Measurements from ENCODE around the gene RUBCN. TPM values are rescaled to one million over a fixed set of nuclear protein-coding genes. Genes with fewer than 3 reads are reported as not detected.

RUBCN gene
- total and polyA plus RNA-seq, 10 of the 15 experiments (the other 5 are each of a cell fraction or from before 2014, with no cell fraction given): 15.5 to 79.9 (median 40.4) TPM

GRCh38 chr3:197749601-197750395, 13.1 kb upstream of the RUBCN start, which contains the start of gene FYTTD1 (continued):
- no peak; the same call in 1 of the 2 replicates for TF ChIP-seq RBBP5 (conservative IDR thresholded peaks at IDR 0.05)

GRCh38 chr3:197749315-197749600, 12.6 kb upstream of the RUBCN start:
- FAIRE-seq: peak; percentile 44
- TF ChIP-seq MYC (IDR thresholded peaks at IDR 0.05; ENCODE audit: insufficient read depth, insufficient read length, insufficient replicate concordance, low read length, severe bottlenecking) (peak; percentile 13), BMI1 (IDR thresholded peaks at IDR 0.05; ENCODE audit: borderline replicate concordance) (no peak), NFYA (IDR thresholded peaks at IDR 0.05; ENCODE audit: borderline replicate concordance, low read depth, low read length) (no peak), BCL3 (IDR thresholded peaks at IDR 0.05; ENCODE audit: borderline replicate concordance, insufficient read depth, low read depth, low read length, poor library complexity, severe bottlenecking) (no peak), TCF7 (IDR thresholded peaks at IDR 0.05; ENCODE audit: borderline replicate concordance) (no peak), POU2F2 (IDR thresholded peaks at IDR 0.05; ENCODE audit: borderline replicate concordance, low read depth, low read length) (no peak), IKZF2 (IDR thresholded peaks at IDR 0.05) (0 out of 4 replicates have a peak, but pooled peaks of 1 of the 2 experiments have one; percentile 44), ZNF384 (IDR thresholded peaks at IDR 0.05; ENCODE audit: borderline replicate concordance, low read depth, low read length) (no peak), ZBED1 (IDR thresholded peaks at IDR 0.05; ENCODE audit: borderline replicate concordance) (no peak), TCF3 (IDR thresholded peaks at IDR 0.05; ENCODE audit: borderline replicate concordance, insufficient read depth, low read depth, low read length) (0 out of 2 replicates have a peak, but pooled peaks have one; percentile 26), NFIC (IDR thresholded peaks at IDR 0.05; ENCODE audit: low read depth, low read length) (no peak), SMAD1 (IDR thresholded peaks at IDR 0.05; ENCODE audit: low read depth, partially characterized antibody) (no peak), NBN (IDR thresholded peaks at IDR 0.05) (no peak; the same call in 1 of the 2 replicates), NR2C2 (IDR thresholded peaks at IDR 0.05; ENCODE audit: borderline replicate concordance, control insufficient read depth, insufficient read length, low read depth) (no peak), KLF5 (IDR thresholded peaks at IDR 0.05; ENCODE audit: partially characterized antibody) (no peak), FOS (IDR thresholded peaks at IDR 0.05; ENCODE audit: borderline replicate concordance, extremely low read depth, insufficient read length) (no peak), PBX3 (IDR thresholded peaks at IDR 0.05; ENCODE audit: insufficient replicate concordance, low read depth, low read length) (no peak), HDAC6 (IDR thresholded peaks at IDR 0.05; ENCODE audit: unreplicated experiment) (no peak), DPF2 (IDR thresholded peaks at IDR 0.05) (no peak), ZNF217 (IDR thresholded peaks at IDR 0.05) (no peak)

More at GRCh38 chr3:197749315-197749600, 12.6 kb upstream of the RUBCN start:
- Histone ChIP-seq H3K9me3 (replicated peaks; ENCODE audit: control insufficient read depth, insufficient read depth, low read length) (no peaks in the 10 kb centered on the region), H3K4me3 (peak overlapping the region; percentile 82), H3K9ac (ENCODE audit: control insufficient read depth, insufficient read depth, low read length) (peak overlapping the region; percentile 94), H3K4me1 (ENCODE audit: control insufficient read depth, insufficient read depth, low read length) (peaks cover 19% of the 10 kb centered on the region), H3K27me3 (replicated peaks in 1 of 2; ENCODE audit: control insufficient read depth in 2 of 2, insufficient read depth in 2 of 2, low read length in 1 of 2) (no peaks in the 10 kb centered on the region), H3K4me2 (ENCODE audit: control insufficient read depth, insufficient read depth) (peak overlapping the region; percentile 99), H3K79me2 (ENCODE audit: control insufficient read depth, insufficient read depth, low read length) (peaks cover 49% of the 10 kb centered on the region), H3K27ac (ENCODE audit: control insufficient read depth, insufficient read depth) (peak overlapping the region; percentile 68), H4K20me1 (ENCODE audit: control insufficient read depth, insufficient read depth) (peaks cover 3% of the 10 kb centered on the region), H2AFZ (ENCODE audit: control insufficient read depth, low read depth, low read length) (peak overlapping the region; percentile 93), H3K36me3 (ENCODE audit: control insufficient read depth in 2 of 2, insufficient read depth in 2 of 2, low read length in 1 of 2) (no peaks in the 10 kb centered on the region)
- ChIA-PET RAD21 (ENCODE audit: unreplicated experiment) (interaction anchor here (0.8 to 1.5 kb wide), 9 partner anchors 14 to 150 kb away, joined by 3 to 9 read pairs (median 3); no protein-coding TSS in a partner anchor), SMC1A (ENCODE audit: uncharacterized antibody, unreplicated experiment) (interaction anchor here (0.8 to 2.0 kb wide), 12 partner anchors 11 to 53 kb away, joined by 3 to 15 read pairs (median 5); partner anchors contain the start of gene RUBCN), POLR2A (interaction anchor here (0.5 to 1.2 kb wide), 9 partner anchors 10 to 70 kb away, joined by 3 to 8 read pairs (median 4); no protein-coding TSS in a partner anchor), CTCF (interaction anchor here (0.9 to 1.5 kb wide), 14 partner anchors 9 to 108 kb away, joined by 3 to 10 read pairs (median 3); partner anchors contain the start of gene LRCH3)
- in situ Hi-C loops (cut with MboI): no loop called here
- peak; percentile 50 for ATAC-seq
- DNase-seq (ENCODE audit: low read depth, low spot score): no peak
- WGBS (ENCODE audit: insufficient coverage, insufficient replicate concordance, low lambda C conversion rate, missing lambda C conversion rate): under 1% methylated on average over 18 of the region's 18 CpGs
- no TSS peak for BruUV-seq (replicated peaks)
- intact Hi-C loops (cut with micrococcal nuclease; ENCODE audit: unreplicated experiment): loop anchor here (1.0 kb wide), 2 partner anchors 12 to 53 kb away; no protein-coding TSS in a partner anchor

Data from GM12878 (cell line).